Smooth muscle cell (in vitro differentiated cells): ENCODE data around the gene SUGP2. TPM values are rescaled to one million over a fixed set of nuclear protein-coding genes. Genes with fewer than 3 reads are reported as not detected.

Source experiments
- DNase-seq: peaks from one replicate; lab custom pipeline; 2025; ENCODE audit not compliant: unreplicated experiment; lab: John Stamatoyannopoulos, UW
- H2AFZ ChIP-seq: fragments of 200-600 bp; sonication (generic); 2 replicates; pipeline ENCODE4 v1.6.0; 2016; ENCODE audit warnings: antibody characterized with exemption, low read depth, mild to moderate bottlenecking
- H3F3A ChIP-seq: fragments of 200-600 bp; sonication (generic); 2 replicates; pipeline ENCODE4 v1.6.0; 2017; ENCODE audit warnings: antibody characterized with exemption, low read depth
- H3K27ac ChIP-seq: fragments of 200-600 bp; sonication (generic); 2 replicates; pipeline ENCODE4 v1.5.1; 2016; ENCODE audit warnings: low read depth, mild to moderate bottlenecking
- H3K27me3 ChIP-seq: fragments of 200-600 bp; sonication (generic); 2 replicates; pipeline ENCODE4 v1.6.1; 2016; ENCODE audit warnings: low read depth, mild to moderate bottlenecking
- H3K36me3 ChIP-seq: fragments of 200-600 bp; sonication (generic); 2 replicates; pipeline ENCODE4 v1.5.1; 2016; ENCODE audit warnings: low read depth
- H3K4me1 ChIP-seq: fragments of 200-600 bp; sonication (generic); 2 replicates; pipeline ENCODE4 v1.5.1; 2016; ENCODE audit warnings: low read depth
- H3K4me2 ChIP-seq: fragments of 200-600 bp; sonication (generic); 2 replicates; pipeline ENCODE4 v1.6.0; 2016; ENCODE audit warnings: mild to moderate bottlenecking
- H3K4me3 ChIP-seq: fragments of 200-600 bp; sonication (generic); 2 replicates; pipeline ENCODE4 v1.5.1; 2016; ENCODE audit warnings: mild to moderate bottlenecking
- H3K79me2 ChIP-seq: fragments of 200-600 bp; sonication (generic); 2 replicates; pipeline ENCODE4 v1.6.0; 2016; ENCODE audit warnings: low read depth, mild to moderate bottlenecking
- H3K9ac ChIP-seq: fragments of 200-600 bp; sonication (generic); 2 replicates; pipeline ENCODE4 v1.6.0; 2016; ENCODE audit warnings: low read depth
- H3K9me3 ChIP-seq: fragments of 200-600 bp; sonication (generic); replicated peaks from 2 replicates; pipeline ENCODE4 v1.5.1; 2016; ENCODE audit warnings: low read depth
- H4K20me1 ChIP-seq: fragments of 200-600 bp; sonication (generic); 2 replicates; pipeline ENCODE4 v1.6.0; 2016; ENCODE audit warnings: low read depth
- WGBS: methylation state at CpG from one replicate; pipeline ENCODE4 v1.1.7; 2016; ENCODE audit warnings: low lambda C conversion rate; 5-methylcytosine and 5-hydroxymethylcytosine counted together
- polyA plus RNA-seq: library from polyadenylated mRNA; unstranded; fragments of >200 nt; fragmentation: Nextera tagmentation; extraction: Ambion mirVana; gene quantifications from 2 replicates; pipeline ENCODE4 v1.2.1, GENCODE V29; 2016
- total RNA-seq: library from RNA; depleted of rRNA; stranded (reverse); fragments of >200 nt; gene quantifications from 2 replicates; pipeline ENCODE4 v1.2.3, GENCODE V29; 2014
- TF ChIP-seq, protein P1 (sequence below): fragments of 200-600 bp; sonication (generic); IDR thresholded peaks from 2 replicates; pipeline ENCODE4 v1.5.1; 2017; ENCODE audit warnings: borderline replicate concordance, mild to moderate bottlenecking, antibody characterized with exemption; ENCODE audit not compliant: insufficient read depth, poor library complexity, severe bottlenecking

The SUGP2 gene
- total and polyA plus RNA-seq, 2 experiments from 2014 or later, result 42.2 to 47.6 TPM

DNA sequence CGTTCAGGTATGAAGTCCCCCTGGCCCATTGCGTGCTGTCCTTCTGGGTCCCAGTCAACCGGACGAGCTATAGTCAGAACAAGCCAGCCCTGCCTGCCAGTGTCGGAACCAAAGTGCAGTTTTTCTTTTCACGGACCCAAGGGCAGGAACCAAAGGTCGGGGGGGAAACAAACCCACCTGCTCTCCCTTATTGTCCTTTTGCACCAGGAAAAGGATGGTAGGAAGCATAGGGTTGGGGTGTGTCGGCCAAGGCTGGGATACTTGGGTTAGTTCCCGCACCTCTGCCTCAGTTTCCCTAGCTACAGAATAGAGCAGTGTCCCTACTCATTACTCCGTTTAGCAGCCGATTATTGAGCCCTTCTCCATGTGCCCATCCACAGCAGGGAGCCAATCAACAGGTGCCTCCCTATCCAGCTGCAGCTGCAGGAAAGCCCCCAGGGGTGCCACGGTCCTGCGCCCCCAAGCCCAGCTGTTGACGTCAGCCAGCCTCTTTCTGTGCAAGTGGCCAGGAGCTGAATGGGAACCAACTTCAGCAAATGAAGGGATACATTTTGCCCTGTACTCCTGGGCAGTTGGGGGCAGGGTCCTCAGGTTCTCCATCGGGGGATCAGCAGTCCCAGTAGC is 21.1 kb upstream of the SUGP2 start:
- H3K36me3 ChIP-seq, result no peaks in the 10 kb centered on the region
- no peak overlapping the region for H3K4me2 ChIP-seq
- no peaks in the 10 kb centered on the region for H3K4me1 ChIP-seq
- H2AFZ ChIP-seq, result no peak overlapping the region
- TF ChIP-seq, protein P1, sequence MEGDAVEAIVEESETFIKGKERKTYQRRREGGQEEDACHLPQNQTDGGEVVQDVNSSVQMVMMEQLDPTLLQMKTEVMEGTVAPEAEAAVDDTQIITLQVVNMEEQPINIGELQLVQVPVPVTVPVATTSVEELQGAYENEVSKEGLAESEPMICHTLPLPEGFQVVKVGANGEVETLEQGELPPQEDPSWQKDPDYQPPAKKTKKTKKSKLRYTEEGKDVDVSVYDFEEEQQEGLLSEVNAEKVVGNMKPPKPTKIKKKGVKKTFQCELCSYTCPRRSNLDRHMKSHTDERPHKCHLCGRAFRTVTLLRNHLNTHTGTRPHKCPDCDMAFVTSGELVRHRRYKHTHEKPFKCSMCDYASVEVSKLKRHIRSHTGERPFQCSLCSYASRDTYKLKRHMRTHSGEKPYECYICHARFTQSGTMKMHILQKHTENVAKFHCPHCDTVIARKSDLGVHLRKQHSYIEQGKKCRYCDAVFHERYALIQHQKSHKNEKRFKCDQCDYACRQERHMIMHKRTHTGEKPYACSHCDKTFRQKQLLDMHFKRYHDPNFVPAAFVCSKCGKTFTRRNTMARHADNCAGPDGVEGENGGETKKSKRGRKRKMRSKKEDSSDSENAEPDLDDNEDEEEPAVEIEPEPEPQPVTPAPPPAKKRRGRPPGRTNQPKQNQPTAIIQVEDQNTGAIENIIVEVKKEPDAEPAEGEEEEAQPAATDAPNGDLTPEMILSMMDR, result no peak
- H3K27me3 ChIP-seq, result no peaks in the 10 kb centered on the region
- H3K27ac ChIP-seq, result no peak overlapping the region
- no peaks in the 10 kb centered on the region for H3K9me3 ChIP-seq
- H4K20me1 ChIP-seq, result no peaks in the 10 kb centered on the region
- DNase-seq, result no peak
- WGBS, result 95% methylated on average over 15 of the region's 15 CpGs
- H3K4me3 ChIP-seq, result no peak overlapping the region
- H3F3A ChIP-seq, result no peaks in the 10 kb centered on the region
- H3K79me2 ChIP-seq, result no peaks in the 10 kb centered on the region
- no peak overlapping the region for H3K9ac ChIP-seq

DNA sequence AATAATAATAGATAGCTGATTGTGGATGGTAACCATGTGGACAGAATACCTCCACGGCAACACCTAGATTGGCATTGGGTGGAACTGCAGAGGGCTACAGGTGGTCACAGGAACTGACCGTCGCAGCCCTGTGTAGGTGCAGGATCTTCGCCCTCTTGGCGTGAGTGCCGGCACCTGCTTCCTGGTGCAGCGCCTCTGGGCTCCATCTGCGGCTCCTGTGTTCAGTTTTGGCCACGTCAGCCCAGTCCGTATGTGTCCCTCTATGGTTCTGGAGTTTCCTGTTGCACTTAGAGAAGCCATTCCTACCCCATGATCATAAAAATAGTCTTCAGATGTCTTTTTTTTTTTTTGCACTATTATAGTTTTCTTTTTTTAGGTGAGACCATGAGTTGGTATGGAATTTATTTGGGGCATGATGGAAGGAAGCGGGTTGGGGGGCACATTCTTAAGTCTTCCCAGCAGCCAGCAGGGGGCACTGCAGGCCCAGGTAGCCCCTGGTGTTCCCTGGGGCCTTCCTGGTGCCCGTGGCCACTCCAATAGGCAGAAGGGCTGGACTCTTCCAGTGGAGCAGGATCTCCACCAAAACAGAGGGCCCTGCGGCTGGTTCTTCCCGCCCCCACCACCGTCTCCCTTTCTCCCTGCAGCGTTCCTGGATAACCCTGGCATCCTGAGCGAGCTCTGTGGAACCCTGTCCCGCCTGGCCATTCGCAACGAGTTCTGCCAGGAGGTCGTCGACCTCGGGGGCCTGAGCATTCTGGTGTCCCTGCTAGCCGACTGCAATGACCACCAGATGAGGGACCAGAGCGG is 20.4 kb upstream of the SUGP2 start:
- Histone ChIP-seq H3K4me2 (no peak overlapping the region), H3K36me3 (no peaks in the 10 kb centered on the region), H3K9ac (no peak overlapping the region), H3K79me2 (no peaks in the 10 kb centered on the region), H3K4me3 (no peak overlapping the region), H2AFZ (no peak overlapping the region), H3F3A (no peaks in the 10 kb centered on the region), H3K27ac (no peak overlapping the region), H3K27me3 (no peaks in the 10 kb centered on the region), H4K20me1 (no peaks in the 10 kb centered on the region), H3K9me3 (no peaks in the 10 kb centered on the region), H3K4me1 (no peaks in the 10 kb centered on the region)
- 94% methylated on average over 24 of the region's 25 CpGs for WGBS
- DNase-seq, result no peak
- TF ChIP-seq, protein P1, result peak; percentile 68

DNA sequence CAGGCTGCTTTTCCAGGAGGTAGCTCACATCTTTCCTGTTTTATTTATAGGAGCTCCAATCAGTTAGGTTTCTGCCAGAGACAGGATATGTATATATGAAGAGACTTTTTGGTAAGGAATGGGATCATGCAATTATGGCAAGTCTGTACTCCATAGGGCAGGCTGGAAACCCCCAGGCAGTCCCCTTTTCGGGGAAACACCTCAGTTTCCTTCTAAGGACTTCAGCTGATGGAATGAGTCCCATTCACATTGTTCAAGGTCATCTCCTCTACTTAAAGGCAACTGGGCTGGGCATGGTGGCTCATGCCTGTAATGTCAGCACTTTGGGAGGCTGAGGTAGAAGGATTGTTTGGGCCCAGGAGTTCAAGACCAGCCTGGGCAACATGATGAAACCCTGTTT is 19.6 kb upstream of the SUGP2 start:
- H3K36me3 ChIP-seq, result no peaks in the 10 kb centered on the region
- no peak overlapping the region for H3K9ac ChIP-seq
- H3K4me1 ChIP-seq, result no peaks in the 10 kb centered on the region
- no peaks in the 10 kb centered on the region for H3K9me3 ChIP-seq
- no peak overlapping the region for H3K4me2 ChIP-seq
- H4K20me1 ChIP-seq, result no peaks in the 10 kb centered on the region
- TF ChIP-seq, protein P1, result no peak
- no peaks in the 10 kb centered on the region for H3K79me2 ChIP-seq
- WGBS, result 93% methylated on average over 1 of the region's 1 CpG
- no peaks in the 10 kb centered on the region for H3K27me3 ChIP-seq
- H3F3A ChIP-seq, result no peaks in the 10 kb centered on the region
- H2AFZ ChIP-seq, result no peak overlapping the region
- no peak for DNase-seq
- H3K27ac ChIP-seq, result no peak overlapping the region
- H3K4me3 ChIP-seq, result no peak overlapping the region
